CD4-positive, alpha-beta T cell treated with Interleukin-15 for 1 hour (primary cell): ENCODE measurements around the gene CMBL.
"Not testable (repeated sequence)": the region's sequence is repeated elsewhere in the genome, so short reads cannot be mapped to it uniquely, and the experiment has no call there.

Experiments used
- DNase-seq: peaks from one replicate; pipeline ENCODE4 v3.0.0-alpha.2; 2020

CMBL gene

GRCh38 chr5:10307206-10308148, at the start of gene CMBL:
TSS of gene CMBL (minus strand) at chr5:10307902. CDS start at chr5:10290762, 17,140 bp downstream.
- DNase-seq = no peak

- no peak for DNase-seq
Observed at GRCh38 chr5:10355071-10355889, 47.6 kb upstream of the CMBL start.

GRCh38 chr5:10354048-10354872, 46.6 kb upstream of the CMBL start:
- DNase-seq = peak; percentile 43

- peak; percentile 94 for DNase-seq
Observed at GRCh38 chr5:10353241-10354047, 45.7 kb upstream of the CMBL start, which contains the start of gene MARCHF6. TSS of gene MARCHF6 (plus strand) at chr5:10353695. CDS start at chr5:10353899, 204 bp downstream.

GRCh38 chr5:10352430-10353240, 44.9 kb upstream of the CMBL start:
- DNase-seq = no peak

GRCh38 chr5:10351919-10352318, 44.2 kb upstream of the CMBL start:
- DNase-seq = no peak

GRCh38 chr5:10351199-10351905, 43.6 kb upstream of the CMBL start:
- no peak for DNase-seq

GRCh38 chr5:10348258-10348657, 40.6 kb upstream of the CMBL start:
- no peak for DNase-seq

GRCh38 chr5:10344461-10345106, 36.9 kb upstream of the CMBL start:
- not testable (repeated sequence) for DNase-seq

- no peak for DNase-seq
Observed at GRCh38 chr5:10343486-10343885, 35.8 kb upstream of the CMBL start.

- no peak for DNase-seq
Observed at GRCh38 chr5:10339958-10340357, 32.3 kb upstream of the CMBL start.

- no peak for DNase-seq
Observed at GRCh38 chr5:10339058-10339811, 31.5 kb upstream of the CMBL start.

- DNase-seq = no peak
Observed at GRCh38 chr5:10338686-10339057, 31.0 kb upstream of the CMBL start.

- no peak for DNase-seq
Observed at GRCh38 chr5:10337986-10338385, 30.3 kb upstream of the CMBL start.

- no peak for DNase-seq
Observed at GRCh38 chr5:10337107-10337506, 29.4 kb upstream of the CMBL start.

- DNase-seq = no peak
Observed at GRCh38 chr5:10335711-10336470, 28.2 kb upstream of the CMBL start.

- DNase-seq = no peak
Observed at GRCh38 chr5:10334831-10335230, 27.1 kb upstream of the CMBL start.
